ENCODE data around the gene RNF213.

RNF213 gene

GRCh38 chr17:80346498-80347275, 86.0 kb downstream of the RNF213 start:
- in situ Hi-C loops (cut with MboI; ENCODE audit: low sequenced_read_pairs) = no loop called here

DNA sequence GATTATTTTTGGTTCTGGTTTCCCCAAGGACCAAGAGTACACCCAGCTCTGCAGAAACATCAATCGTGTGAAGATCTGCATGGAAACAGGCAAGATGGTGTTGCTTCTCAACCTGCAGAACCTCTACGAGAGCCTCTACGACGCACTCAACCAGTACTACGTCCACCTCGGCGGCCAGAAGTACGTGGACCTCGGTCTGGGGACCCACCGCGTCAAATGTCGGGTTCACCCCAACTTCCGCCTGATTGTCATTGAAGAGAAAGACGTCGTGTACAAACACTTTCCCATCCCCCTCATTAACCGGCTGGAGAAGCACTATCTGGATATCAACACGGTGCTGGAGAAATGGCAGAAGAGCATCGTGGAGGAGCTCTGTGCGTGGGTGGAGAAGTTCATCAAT, 86.9 kb downstream of the RNF213 start:
- in situ Hi-C loops (cut with MboI; ENCODE audit: low sequenced_read_pairs) = no loop called here

DNA sequence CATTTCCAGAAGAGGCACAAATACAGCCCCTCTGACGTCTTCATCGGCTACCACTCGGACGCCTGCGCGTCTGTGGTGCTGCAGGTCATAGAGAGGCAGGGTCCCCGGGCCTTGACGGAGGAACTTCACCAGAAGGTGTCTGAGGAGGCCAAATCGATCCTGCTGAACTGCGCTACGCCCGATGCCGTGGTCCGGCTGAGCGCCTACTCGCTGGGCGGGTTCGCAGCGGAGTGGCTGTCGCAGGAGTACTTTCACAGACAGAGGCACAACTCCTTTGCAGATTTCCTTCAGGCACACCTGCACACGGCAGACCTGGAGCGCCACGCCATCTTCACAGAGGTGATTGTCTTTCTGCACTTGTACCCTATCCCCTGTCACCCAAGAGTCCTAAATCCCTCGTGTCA, 87.3 kb downstream of the RNF213 start:
- in situ Hi-C loops (cut with MboI; ENCODE audit: low sequenced_read_pairs) = no loop called here

DNA sequence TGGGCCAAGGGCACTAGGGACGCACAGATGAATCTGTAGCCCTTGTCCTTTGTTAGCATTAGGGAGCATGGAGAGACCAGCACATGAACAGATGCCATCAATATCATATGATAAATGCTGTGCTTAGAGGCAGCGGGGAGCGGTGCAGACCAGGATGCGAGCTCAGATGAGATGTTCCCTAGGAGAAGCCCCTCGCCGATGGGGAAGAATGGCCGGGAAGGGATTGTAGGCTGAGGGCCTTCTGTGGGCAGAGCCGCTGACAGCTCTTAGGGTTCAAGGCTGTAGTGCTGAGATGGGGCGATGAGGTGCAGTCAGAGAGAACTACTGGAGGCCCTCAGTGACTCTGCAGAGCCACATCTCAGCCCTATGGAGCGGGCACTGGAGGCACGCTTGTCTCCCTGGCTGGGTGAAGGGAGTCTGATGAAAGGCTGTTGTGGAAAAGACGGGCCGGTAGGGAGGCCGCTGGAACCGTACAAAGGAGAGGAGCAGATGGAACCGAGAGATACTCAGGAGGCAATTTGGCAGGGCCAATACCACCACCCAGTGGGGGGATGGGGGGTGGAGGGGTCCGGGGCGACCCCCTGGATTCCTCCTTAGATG, 88.0 kb downstream of the RNF213 start:
- in situ Hi-C loops (cut with MboI; ENCODE audit: low sequenced_read_pairs) = no loop called here

- in situ Hi-C loops (cut with MboI; ENCODE audit: low sequenced_read_pairs) = no loop called here
These were observed 88.5 kb downstream of the RNF213 start for GRCh38 chr17:80349151-80349651.

- in situ Hi-C loops (cut with MboI; ENCODE audit: low sequenced_read_pairs) = no loop called here
These were observed 89.1 kb downstream of the RNF213 start for GRCh38 chr17:80349751-80350150.

- in situ Hi-C loops (cut with MboI; ENCODE audit: low sequenced_read_pairs) = no loop called here
These were observed 91.7 kb downstream of the RNF213 start for GRCh38 chr17:80352216-80352895.

DNA sequence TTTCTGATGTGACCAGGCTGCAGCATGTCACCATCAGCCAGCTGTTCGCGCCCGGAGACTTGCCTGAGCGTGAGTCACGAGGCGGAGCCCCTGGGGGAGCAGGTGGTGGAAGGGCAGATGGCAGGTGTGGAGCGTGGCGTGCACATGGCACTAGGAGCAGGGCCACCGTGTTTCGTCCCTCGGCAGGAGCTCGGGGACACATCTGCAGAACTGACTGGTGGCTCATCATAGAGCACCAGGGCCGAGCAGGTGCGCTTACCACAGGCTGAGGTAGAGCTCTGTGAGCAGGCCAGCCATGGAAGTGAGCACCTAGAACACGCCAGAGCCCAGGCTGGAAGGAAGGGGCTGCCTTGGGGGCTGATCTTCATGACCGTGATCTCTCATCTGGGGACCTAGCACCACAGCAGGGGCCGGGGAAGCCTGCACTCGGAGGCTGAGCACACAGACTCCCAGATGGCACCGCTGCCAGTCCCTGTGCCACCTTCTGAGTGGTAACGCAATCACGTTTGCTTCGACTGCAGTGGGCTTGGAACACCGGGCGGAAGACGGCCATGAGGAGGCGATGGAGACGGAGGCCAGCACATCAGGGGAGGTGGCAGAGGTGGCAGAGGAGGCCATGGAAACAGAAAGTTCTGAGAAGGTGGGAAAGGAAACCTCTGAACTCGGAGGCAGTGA, 92.5 kb downstream of the RNF213 start:
- in situ Hi-C loops (cut with MboI; ENCODE audit: low sequenced_read_pairs) = no loop called here

- in situ Hi-C loops (cut with MboI; ENCODE audit: low sequenced_read_pairs) = no loop called here
These were observed 93.1 kb downstream of the RNF213 start for GRCh38 chr17:80353718-80354275.

DNA sequence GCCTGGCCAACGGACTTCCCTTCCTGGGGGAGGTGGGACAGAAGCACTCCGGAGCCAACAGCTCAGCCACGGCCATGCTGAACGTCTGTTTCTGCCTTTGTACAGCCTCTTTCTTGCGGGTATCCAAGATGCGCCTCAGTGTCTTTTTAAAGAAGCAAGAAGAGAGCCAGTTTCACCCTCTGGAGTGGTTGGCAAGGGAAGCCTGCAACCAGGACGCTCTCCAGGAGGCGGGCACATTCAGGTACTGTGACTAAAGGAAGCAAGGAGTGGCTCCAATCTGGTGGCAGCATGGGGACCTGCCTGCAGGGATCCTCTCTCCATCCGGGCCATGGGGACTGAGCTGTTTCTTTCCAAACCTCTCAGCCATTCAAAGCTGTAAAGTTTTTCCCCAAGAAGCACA, 93.7 kb downstream of the RNF213 start:
- in situ Hi-C loops (cut with MboI; ENCODE audit: low sequenced_read_pairs) = no loop called here

- in situ Hi-C loops (cut with MboI; ENCODE audit: low sequenced_read_pairs) = no loop called here
These were observed 95.7 kb downstream of the RNF213 start for GRCh38 chr17:80356231-80356856.

GRCh38 chr17:80358131-80358530, 97.5 kb downstream of the RNF213 start:
- in situ Hi-C loops (cut with MboI; ENCODE audit: low sequenced_read_pairs) = no loop called here

- in situ Hi-C loops (cut with MboI; ENCODE audit: low sequenced_read_pairs) = no loop called here
These were observed 98.2 kb downstream of the RNF213 start for GRCh38 chr17:80358861-80359260.

- in situ Hi-C loops (cut with MboI; ENCODE audit: low sequenced_read_pairs) = no loop called here
These were observed 98.9 kb downstream of the RNF213 start for GRCh38 chr17:80359422-80360110.

- in situ Hi-C loops (cut with MboI; ENCODE audit: low sequenced_read_pairs) = no loop called here
These were observed 99.7 kb downstream of the RNF213 start for GRCh38 chr17:80360396-80360795.

- in situ Hi-C loops (cut with MboI; ENCODE audit: low sequenced_read_pairs) = no loop called here
These were observed 101.0 kb downstream of the RNF213 start for GRCh38 chr17:80361495-80362220.

- in situ Hi-C loops (cut with MboI; ENCODE audit: low sequenced_read_pairs) = no loop called here
These were observed 101.9 kb downstream of the RNF213 start for GRCh38 chr17:80362428-80363119.

- in situ Hi-C loops (cut with MboI; ENCODE audit: low sequenced_read_pairs) = no loop called here
These were observed 102.5 kb downstream of the RNF213 start for GRCh38 chr17:80363120-80363515.

Data from hTERT RPE-1 (cell line).